Stimulated activated CD4-positive, alpha-beta T cell treated with anti-CD3 and anti-CD28 coated beads, Interleukin-1b, Interleukin-23, amount 100 ng/mL, for 24 hours (primary cell): ENCODE data around the gene EFCAB6.

Experiments used
- DNase-seq, 4 experiments: peaks; one replicate each; pipeline ENCODE4 v3.0.0-alpha.2; 2020; ENCODE audit warnings: low read depth in 4 of 4, low spot score in 1 of 4

Gene EFCAB6

GRCh38 chr22:43750751-43751150 lies 61.4 kb downstream of the EFCAB6 start:
- no peak for DNase-seq

- DNase-seq, result no peak
Observed at GRCh38 chr22:43749473-43749872, 62.6 kb downstream of the EFCAB6 start.

GRCh38 chr22:43747877-43748276 lies 64.2 kb downstream of the EFCAB6 start:
- no peak for DNase-seq

GRCh38 chr22:43747058-43747457 lies 65.0 kb downstream of the EFCAB6 start:
- DNase-seq, result no peak

- DNase-seq, result no peak
Observed at GRCh38 chr22:43745783-43746356, 66.2 kb downstream of the EFCAB6 start.

DNA sequence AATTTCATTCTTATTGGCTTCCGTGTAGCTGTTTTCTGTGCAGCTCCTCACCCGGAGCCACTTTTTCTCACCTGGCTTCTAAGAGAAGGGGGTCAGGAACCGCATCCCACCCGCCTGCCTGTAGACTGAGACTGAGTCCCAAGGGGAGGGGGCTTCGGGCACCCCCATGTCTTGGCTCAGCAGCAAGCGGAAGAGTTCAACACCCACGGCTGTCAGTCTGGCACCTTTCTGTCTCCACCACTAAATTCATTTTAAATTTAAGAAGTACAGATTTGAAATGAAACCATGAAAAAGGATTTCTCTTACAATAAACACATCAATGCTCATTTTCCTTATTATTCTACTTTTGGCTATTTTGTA lies 66.7 kb downstream of the EFCAB6 start:
- no peak for DNase-seq

- DNase-seq, result no peak
Observed at GRCh38 chr22:43744700-43745410, 67.2 kb downstream of the EFCAB6 start.

DNA sequence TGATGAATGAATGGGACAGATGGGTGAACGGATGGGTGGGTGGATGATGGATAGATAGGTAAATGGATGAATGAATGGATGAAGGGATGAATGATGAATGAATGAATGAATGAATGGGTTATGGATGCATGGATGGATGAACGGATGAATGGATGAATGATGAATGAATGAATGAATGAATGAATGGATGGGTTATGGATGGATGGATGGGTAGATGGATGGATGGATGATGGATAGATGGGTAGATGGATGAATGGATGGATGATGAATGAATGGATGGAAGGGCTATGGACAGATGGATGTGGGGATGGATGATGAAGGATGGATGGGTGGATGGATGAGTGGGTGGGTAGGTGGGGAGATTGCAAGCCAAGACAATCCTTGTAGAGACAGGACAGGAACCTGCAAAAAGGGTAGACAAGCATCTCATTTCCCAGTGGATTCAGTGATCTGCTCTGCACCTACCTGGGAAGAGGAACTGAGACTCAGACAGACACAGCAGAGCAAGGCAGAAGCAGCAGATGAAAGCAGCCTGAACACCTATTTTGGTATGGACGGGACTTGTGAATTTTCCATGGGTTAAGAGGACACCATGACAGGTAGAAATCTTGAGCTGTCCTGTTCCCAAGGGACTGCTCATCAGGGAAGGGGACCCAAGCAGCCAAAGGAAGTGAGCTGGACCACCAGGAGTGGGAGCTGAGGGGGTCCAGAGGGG lies 68.0 kb downstream of the EFCAB6 start:
- DNase-seq, result no peak

DNA sequence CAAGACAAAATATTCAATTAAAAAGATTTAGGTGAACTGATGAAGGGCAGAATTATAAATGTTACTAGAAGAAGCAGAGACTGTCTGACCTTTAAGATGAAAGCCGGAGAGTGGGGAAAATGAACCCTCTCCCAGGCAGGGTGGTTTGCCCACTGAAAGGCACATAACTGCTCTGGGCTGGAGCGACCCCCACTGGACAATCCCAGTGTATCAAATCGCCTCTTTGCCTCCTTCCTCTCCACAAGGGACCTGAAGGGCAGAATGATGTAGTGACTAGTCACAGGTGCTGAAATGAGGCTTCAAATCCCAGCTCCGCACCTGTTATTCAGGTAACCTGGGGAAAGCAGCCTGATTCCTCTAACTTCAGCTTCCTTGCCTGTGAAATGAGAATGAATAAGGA lies 69.0 kb downstream of the EFCAB6 start:
- DNase-seq, result no peak

GRCh38 chr22:43742154-43742950 lies 69.8 kb downstream of the EFCAB6 start:
- no peak for DNase-seq

GRCh38 chr22:43740587-43741270 lies 71.4 kb downstream of the EFCAB6 start:
- no peak for DNase-seq

DNA sequence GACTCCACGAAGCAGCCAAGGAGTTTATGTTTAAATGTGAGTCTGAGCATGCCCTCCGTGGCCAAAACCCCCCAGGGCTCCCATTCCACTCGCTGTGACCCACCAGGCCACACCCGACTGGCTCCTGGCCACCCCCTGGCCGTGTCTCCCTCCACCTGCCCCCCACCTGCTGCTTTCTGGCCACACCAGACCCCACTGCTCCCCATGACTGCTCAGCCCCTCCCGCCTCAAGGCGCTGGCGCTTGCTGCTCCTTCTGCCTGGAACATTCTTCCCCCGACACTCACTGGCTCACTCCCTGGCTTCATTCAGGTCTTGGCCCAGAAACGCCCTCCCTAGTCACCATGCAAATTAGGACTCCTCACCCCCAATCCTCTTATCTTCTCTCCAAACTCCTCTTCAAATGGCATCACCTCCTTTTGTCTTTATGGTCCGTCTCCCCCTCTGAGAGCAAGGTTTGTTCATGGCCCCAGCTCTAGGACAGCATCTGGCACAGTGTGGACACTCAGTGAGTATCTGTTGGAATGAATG lies 72.2 kb downstream of the EFCAB6 start:
- no peak for DNase-seq

GRCh38 chr22:43737150-43737828 lies 74.8 kb downstream of the EFCAB6 start:
- DNase-seq, result no peak

GRCh38 chr22:43736651-43737050 lies 75.5 kb downstream of the EFCAB6 start:
- no peak for DNase-seq

- DNase-seq, result no peak
Observed at GRCh38 chr22:43734370-43735150, 77.5 kb downstream of the EFCAB6 start.

DNA sequence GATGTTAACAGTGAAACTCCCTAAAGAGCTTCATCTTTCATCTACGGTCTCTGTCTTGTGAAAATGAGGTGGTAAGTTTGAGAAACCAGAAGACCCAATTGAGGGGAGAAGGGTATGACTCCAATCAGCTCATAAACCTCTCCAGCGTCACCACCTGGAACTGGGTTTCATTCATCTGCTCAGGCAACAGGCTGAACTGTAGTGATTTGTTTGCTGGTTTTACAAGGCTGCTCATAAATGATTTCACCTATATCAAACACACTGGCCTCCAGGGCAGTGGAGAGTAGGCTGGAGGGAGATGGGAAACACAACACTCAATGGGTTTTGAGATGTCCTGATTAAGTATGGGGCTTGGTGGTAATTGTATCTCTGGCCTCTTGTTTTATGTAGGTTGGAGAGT lies 79.0 kb downstream of the EFCAB6 start:
- no peak for DNase-seq

DNA sequence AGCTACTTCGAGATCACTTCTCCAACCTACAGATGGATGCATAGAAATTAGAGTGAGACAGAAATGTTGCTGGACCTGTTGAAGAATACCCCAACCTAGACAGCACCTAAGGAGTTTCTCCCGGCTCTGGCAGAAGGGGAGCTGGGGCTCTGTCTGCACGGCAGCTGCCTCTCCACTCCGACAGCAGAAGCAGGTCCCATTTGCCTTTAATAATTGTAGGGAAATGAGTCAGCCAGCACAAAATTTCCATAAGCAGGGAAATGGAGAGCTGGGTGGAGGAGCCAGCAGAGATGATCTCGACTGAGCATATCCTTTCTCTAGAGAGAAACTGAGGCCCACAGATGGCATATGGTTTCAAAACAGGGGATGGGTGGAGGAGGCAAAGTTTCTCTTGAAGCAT lies 80.1 kb downstream of the EFCAB6 start:
- no peak for DNase-seq

GRCh38 chr22:43726964-43727543 lies 85.1 kb downstream of the EFCAB6 start:
- DNase-seq, result no peak

DNA sequence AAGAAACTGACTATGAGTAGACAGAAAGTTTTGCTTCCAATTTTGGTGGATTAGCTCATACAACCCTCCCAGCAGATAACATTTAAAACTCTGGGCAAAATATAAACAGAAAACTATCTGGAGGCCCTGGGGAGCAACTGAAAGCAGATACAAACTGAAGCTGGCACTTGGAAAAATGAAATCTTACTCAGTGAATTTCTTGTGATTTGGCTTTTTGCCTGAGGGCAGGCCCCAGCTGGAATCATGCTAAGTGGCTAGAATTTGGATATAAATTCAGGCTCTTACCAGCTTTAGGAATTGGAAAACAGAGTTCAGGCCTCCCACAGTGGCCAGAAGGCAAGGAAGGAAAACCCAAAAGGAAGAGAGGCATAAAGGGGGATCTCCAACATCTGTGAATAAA lies 85.8 kb downstream of the EFCAB6 start:
- no peak for DNase-seq
